Measurements from ENCODE around the gene MYO9B.

GRCh38 chr19:17125062-17125727, 49.6 kb downstream of the MYO9B start:
- TF ChIP-seq CTCF (IDR thresholded peaks at IDR 0.05) (no peak), POLR2AphosphoS5 (IDR thresholded peaks at IDR 0.05; ENCODE audit: insufficient read depth in 1 of 2, low read depth in 1 of 2) (no peak), POLR2A (IDR thresholded peaks at IDR 0.05) (no peak)

All from vagina (tissue), 2 donors.